Measurements from ENCODE around the gene ZNF136. TPM values are rescaled to one million over a fixed set of nuclear protein-coding genes. Genes with fewer than 3 reads are reported as not detected.
A peak's percentile ranks its signal among the peaks of the same experiment; 100 is the strongest.

ZNF136 gene
- total RNA-seq, 1 donor from 2014 or later = 21.0 TPM

DNA sequence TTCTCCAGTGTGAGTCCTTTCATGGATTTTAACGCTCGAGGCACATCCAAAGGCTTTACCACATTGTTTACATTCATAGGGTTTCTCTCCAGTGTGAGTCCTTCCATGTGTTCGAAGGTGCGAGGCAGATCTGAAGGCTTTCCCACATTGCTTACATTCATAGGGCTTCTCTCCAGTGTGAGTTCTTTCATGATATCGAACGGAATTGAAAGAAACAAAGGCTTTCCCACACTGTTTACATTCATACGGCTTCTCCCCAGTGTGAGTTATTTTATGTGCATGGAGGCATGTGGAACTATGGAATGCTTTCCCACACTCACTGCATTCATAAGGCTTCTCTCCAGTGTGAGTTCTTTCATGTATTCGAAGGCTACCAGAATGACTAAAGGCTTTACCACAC lies 17.5 kb upstream of the ZNF136 start:
- Mint-ChIP-seq H3K9me3 (peaks cover 17% of the 10 kb centered on the region), H3K4me3 (no peak overlapping the region), H3K27ac (no peak overlapping the region), H3K27me3 (no peaks in the 10 kb centered on the region), H3K4me1 (ENCODE audit: unreplicated experiment) (peaks cover 11% of the 10 kb centered on the region), H3K36me3 (peaks cover 52% of the 10 kb centered on the region)
- no peak for TF ChIP-seq CTCF (conservative IDR thresholded peaks at IDR 0.05)
- DNase-seq (ENCODE audit: extremely low spot score, unreplicated experiment) = no peak

DNA sequence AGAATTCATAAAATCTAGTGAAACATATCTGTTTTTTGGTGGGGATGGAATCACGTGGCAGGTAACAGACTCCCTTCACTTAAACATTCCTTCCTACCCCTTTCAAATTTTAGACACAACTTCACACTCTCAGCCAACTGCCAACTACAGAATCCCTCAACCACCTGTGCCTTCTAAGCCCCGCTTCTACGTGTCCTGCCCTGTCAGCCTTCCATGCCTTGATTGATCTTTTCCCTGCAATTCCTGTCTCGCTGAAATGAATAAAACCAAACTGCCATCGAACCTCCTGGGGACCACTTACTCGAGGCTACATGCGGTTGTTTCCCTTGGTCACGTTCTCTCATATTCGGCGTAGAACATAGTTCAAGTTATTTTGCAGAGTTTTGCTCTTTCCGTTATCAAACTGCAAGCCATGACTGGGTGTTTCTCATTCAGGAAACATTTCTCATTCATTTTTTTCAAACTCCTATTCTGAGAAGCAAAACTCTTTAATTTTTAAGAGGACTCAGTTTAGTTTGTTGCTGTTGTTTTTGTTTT lies 7.5 kb upstream of the ZNF136 start:
- peaks cover 8% of the 10 kb centered on the region for H3K9me3 Mint-ChIP-seq
- no peak for TF ChIP-seq CTCF (conservative IDR thresholded peaks at IDR 0.05)
- H3K36me3 Mint-ChIP-seq = peaks cover 37% of the 10 kb centered on the region
- H3K27me3 Mint-ChIP-seq = no peaks in the 10 kb centered on the region
- H3K27ac Mint-ChIP-seq = peak overlapping the region; percentile 63
- peaks cover 8% of the 10 kb centered on the region for H3K4me1 Mint-ChIP-seq (ENCODE audit: unreplicated experiment)
- no peak for DNase-seq (ENCODE audit: extremely low spot score, unreplicated experiment)
- H3K4me3 Mint-ChIP-seq = peak overlapping the region; percentile 86

- Mint-ChIP-seq H3K4me1 (ENCODE audit: unreplicated experiment) (peaks cover 8% of the 10 kb centered on the region), H3K9me3 (peaks cover 8% of the 10 kb centered on the region), H3K36me3 (peaks cover 30% of the 10 kb centered on the region), H3K27ac (peak within 1 kb of the TSS; percentile 89), H3K27me3 (no peaks in the 10 kb centered on the region), H3K4me3 (peak within 1 kb of the TSS; percentile 86)
- no peak for TF ChIP-seq CTCF (conservative IDR thresholded peaks at IDR 0.05)
- peak; percentile 91 for DNase-seq (ENCODE audit: extremely low spot score, unreplicated experiment)
Observed at GRCh38 chr19:12156223-12157058, 6.5 kb upstream of the ZNF136 start, which contains the start of gene ZNF625. Gene ZNF625, minus strand, starts transcription at chr19:12156734. Its CDS starts 176 bp downstream, at chr19:12156558.

DNA sequence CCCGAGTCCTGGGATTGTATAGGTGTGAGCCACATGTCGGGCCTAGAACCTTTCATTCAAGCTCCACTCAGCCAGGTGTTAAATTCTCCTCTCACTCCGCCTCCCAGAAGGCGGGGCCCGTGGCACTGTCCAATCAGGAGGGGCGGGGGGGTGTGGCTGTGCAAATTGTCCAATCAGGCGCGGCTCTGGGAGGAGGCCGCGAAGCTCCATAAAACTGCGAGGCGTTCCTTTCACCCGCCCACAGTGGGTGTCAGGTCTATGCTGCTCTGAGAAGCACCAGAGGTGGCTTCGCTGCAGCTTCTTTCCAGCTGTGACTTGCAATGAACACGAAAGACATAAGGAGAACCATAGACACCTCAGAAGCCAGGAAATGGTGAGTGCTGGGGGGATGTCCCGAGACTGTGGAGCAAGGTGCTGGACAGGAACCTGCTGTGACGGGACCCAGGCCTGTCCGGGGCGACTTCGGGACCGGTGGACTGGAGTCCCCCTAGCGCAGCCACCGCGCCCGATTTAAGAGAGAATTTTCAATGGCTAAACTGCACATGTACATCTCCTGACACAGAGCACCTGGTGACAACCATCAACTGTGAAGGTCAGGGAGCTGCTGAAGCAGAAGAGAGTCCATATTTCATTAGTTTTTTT lies 3.0 kb upstream of the ZNF136 start:
- no peak overlapping the region for H3K4me3 Mint-ChIP-seq
- DNase-seq (ENCODE audit: extremely low spot score, unreplicated experiment) = no peak
- TF ChIP-seq CTCF (conservative IDR thresholded peaks at IDR 0.05) = no peak
- no peak overlapping the region for H3K27ac Mint-ChIP-seq
- peaks cover 5% of the 10 kb centered on the region for H3K36me3 Mint-ChIP-seq
- no peaks in the 10 kb centered on the region for H3K27me3 Mint-ChIP-seq
- no peaks in the 10 kb centered on the region for H3K9me3 Mint-ChIP-seq
- H3K4me1 Mint-ChIP-seq (ENCODE audit: unreplicated experiment) = peaks cover 15% of the 10 kb centered on the region

GRCh38 chr19:12162513-12162881 lies 399 bp upstream of the ZNF136 start:
- DNase-seq (ENCODE audit: extremely low spot score, unreplicated experiment) = no peak

More at GRCh38 chr19:12162513-12162881, 399 bp upstream of the ZNF136 start:
- Mint-ChIP-seq H3K27me3 (no peaks in the 10 kb centered on the region), H3K9me3 (no peaks in the 10 kb centered on the region), H3K27ac (peak overlapping the region; percentile 97), H3K4me1 (ENCODE audit: unreplicated experiment) (peaks cover 18% of the 10 kb centered on the region), H3K4me3 (peak overlapping the region; percentile 96), H3K36me3 (peaks cover 7% of the 10 kb centered on the region)
- no peak for TF ChIP-seq CTCF (conservative IDR thresholded peaks at IDR 0.05)
